GM23248 (cell line): Measurements from ENCODE around the gene NTNG2.

ENCODE experiments used
- EZH2 ChIP-seq: fragments of 200-600 bp; sonication (generic); IDR thresholded peaks from 2 replicates; pipeline ENCODE4 v1.6.1; 2018; ENCODE audit warnings: antibody characterized with exemption, mild to moderate bottlenecking; ENCODE audit not compliant: insufficient read depth, poor library complexity, severe bottlenecking
- EZH2phosphoT487 ChIP-seq: fragments of 200-600 bp; sonication (generic); IDR thresholded peaks from 2 replicates; pipeline ENCODE4 v1.6.1; 2018; ENCODE audit warnings: antibody characterized with exemption, moderate library complexity, mild to moderate bottlenecking, low read depth; ENCODE audit not compliant: insufficient read depth

DNA sequence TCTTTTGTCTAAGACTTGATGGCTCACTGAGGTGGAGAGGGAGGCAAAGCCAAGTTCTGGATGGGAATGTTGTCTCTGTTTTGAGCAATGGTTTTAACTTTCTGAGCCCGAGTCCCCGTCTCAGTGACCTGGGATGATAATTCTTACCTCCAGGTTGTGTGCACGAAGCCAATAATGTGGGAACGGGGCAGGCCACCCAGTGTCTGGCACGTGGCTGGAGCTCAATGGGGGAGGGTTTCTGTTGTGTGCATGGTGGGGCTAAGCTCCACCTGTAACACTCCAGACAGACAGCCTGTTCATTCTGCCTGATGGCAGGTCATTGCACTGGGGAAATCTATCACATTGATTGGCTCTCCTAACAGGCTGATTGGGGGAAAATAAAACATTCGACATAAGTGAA, 37.1 kb upstream of the NTNG2 start:
- TF ChIP-seq EZH2phosphoT487: no peak
- no peak for TF ChIP-seq EZH2
